ENCODE data around the gene ZSCAN5A.
A peak's percentile ranks its signal among the peaks of the same experiment; 100 is the strongest.
"Not testable (repeated sequence)": the region's sequence is repeated elsewhere in the genome, so short reads cannot be mapped to it uniquely, and the experiment has no call there.

Gene ZSCAN5A

DNA sequence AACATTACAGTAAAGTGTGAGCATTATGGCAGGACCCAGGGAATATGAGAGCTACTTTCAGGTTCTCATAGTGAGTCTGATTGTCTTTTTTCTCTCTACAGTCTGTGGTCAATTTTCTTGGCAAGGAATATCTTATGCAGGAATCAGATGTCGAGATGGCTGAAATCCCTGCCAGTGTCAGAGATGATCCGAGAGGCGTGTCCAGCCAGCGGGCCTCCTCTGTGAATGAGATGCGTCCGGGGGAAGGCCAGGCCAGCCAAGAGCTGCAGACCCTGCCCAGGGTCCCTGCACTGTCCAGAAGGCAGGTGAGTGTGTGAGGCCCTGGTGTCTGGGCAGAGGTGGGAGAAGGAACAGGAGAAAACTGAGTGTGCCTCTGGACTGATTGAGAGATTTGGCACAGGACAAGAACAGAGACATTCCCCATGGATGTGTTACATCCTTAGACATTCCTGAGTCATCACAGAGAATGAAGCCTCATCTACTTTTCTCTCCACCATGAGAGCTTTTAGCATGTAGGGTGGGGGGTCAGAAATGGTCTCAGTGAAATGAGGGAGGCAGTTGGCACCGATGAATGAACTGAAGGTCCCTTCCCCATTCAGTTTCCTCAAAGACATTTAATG lies 69.4 kb downstream of the ZSCAN5A start:
- no peak for DNase-seq (ENCODE audit: low read depth)

DNA sequence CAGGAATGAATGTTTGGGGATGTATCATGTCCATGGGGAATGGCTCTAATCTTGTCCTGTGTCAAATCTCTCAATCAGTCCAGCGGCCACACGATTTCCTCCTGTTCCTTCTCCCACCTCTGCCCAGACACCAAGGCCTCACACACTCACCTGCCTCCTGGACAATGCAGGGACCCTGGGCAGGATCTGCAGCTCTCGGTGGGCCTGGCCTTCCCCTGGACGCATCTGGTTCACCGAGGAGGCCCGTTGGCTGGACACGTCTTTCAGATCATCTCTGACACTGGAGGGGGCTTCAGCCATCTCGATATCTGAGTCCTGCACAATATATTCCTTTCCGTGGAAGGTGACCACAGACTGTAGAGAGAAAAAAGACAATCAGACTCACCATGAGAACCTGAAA lies 91.2 kb downstream of the ZSCAN5A start:
- TF ChIP-seq, protein P1, sequence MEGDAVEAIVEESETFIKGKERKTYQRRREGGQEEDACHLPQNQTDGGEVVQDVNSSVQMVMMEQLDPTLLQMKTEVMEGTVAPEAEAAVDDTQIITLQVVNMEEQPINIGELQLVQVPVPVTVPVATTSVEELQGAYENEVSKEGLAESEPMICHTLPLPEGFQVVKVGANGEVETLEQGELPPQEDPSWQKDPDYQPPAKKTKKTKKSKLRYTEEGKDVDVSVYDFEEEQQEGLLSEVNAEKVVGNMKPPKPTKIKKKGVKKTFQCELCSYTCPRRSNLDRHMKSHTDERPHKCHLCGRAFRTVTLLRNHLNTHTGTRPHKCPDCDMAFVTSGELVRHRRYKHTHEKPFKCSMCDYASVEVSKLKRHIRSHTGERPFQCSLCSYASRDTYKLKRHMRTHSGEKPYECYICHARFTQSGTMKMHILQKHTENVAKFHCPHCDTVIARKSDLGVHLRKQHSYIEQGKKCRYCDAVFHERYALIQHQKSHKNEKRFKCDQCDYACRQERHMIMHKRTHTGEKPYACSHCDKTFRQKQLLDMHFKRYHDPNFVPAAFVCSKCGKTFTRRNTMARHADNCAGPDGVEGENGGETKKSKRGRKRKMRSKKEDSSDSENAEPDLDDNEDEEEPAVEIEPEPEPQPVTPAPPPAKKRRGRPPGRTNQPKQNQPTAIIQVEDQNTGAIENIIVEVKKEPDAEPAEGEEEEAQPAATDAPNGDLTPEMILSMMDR (IDR thresholded peaks at IDR 0.05; ENCODE audit: control insufficient read depth, insufficient read depth, low read depth, low read length, missing control alignments): no peak
- DNase-seq (ENCODE audit: low read depth): no peak
- no peak overlapping the region for H3K4me3 ChIP-seq (ENCODE audit: control insufficient read depth, low read depth, low read length)

More for the DNA sequence above, 69.4 kb downstream of the ZSCAN5A start:
- TF ChIP-seq, protein P1 (IDR thresholded peaks at IDR 0.05; ENCODE audit: control insufficient read depth, insufficient read depth, low read depth, low read length, missing control alignments): no peak
- H3K4me3 ChIP-seq (ENCODE audit: control insufficient read depth, low read depth, low read length): no peak overlapping the region

DNA sequence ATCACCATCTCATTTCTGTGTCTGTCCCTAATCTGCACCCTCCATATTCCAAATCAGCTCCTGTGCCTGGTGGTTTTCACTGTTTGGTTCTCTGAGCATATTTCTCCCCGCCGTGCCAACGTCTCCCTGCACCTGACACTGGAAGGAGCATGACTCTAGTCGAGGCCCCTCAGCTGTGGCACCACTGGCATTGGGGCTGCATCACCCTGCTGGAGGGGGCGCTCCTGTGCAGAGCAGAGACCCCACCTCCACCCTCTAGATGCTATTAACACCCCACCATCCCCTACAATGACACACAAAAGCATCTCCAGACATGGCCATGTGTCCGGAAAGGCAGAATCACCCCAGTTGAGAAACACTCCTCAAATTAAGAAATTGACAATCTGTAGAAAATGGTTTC lies 91.7 kb downstream of the ZSCAN5A start:
- no peak overlapping the region for H3K4me3 ChIP-seq (ENCODE audit: control insufficient read depth, low read depth, low read length)
- no peak for DNase-seq (ENCODE audit: low read depth)
- TF ChIP-seq, protein P1 (IDR thresholded peaks at IDR 0.05; ENCODE audit: control insufficient read depth, insufficient read depth, low read depth, low read length, missing control alignments): no peak

DNA sequence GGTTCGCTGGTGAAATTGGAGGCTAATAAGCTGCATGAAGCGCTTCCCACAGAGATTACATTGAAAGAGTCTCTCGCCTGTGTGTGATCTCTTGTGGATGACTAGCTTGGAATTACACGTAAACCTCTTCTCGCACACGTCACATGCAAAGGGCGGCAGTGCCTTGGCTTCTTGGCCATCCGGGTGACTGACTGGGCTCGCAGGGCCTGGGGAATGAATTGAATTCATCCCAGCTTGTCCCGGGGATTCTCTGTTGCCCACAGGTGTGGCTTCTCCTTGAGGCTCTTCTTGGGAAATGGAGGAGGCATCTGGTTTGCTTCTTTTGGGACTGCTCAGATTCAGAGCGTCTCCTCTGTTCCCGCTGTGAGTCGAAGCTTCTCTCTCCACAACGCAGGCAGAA lies 92.8 kb downstream of the ZSCAN5A start:
- DNase-seq (ENCODE audit: low read depth): no peak
- no peak overlapping the region for H3K4me3 ChIP-seq (ENCODE audit: control insufficient read depth, low read depth, low read length)
- TF ChIP-seq, protein P1 (IDR thresholded peaks at IDR 0.05; ENCODE audit: control insufficient read depth, insufficient read depth, low read depth, low read length, missing control alignments): no peak

DNA sequence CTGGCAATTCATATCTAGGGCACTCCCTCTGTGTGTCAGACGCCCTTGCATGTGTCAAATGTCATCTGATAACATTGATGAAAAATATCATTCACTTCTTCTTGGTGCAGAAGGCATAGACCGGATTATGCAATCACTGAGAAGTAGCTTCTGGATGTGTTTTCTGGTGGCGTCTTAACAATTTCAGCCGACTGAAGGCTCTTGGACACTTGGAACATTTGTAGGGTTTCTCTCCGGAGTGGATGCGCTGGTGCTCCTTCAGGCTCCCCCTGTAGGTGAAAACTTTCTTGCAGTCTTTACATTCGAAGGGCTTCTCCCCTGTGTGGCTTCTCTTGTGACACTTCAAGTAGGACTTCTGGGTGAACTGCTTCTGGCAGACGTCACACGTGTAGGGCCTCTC lies 93.2 kb downstream of the ZSCAN5A start:
- TF ChIP-seq, protein P1 (IDR thresholded peaks at IDR 0.05; ENCODE audit: control insufficient read depth, insufficient read depth, low read depth, low read length, missing control alignments): peak; percentile 31
- not testable (repeated sequence) for DNase-seq (ENCODE audit: low read depth); H3K4me3 ChIP-seq (ENCODE audit: control insufficient read depth, low read depth, low read length)

DNA sequence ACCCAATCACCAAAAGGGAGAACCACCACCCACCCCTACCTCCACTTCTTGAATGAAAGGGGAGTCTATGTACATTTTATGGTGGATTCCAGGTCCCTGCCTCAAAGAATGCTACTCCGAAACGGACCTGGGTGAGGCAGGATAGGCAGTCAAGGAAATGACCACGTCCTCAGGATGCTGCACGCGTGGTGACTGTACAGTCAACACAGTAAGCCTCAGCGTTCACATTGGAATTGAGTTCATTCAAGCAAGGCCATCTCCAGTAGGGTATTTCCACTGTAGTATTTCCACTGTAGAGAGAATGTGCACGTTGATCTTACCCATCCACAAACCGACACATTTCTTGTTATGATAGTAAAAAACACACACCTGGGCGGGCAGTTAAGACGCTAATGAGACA lies 95.7 kb downstream of the ZSCAN5A start:
- no peak overlapping the region for H3K4me3 ChIP-seq (ENCODE audit: control insufficient read depth, low read depth, low read length)
- TF ChIP-seq, protein P1 (IDR thresholded peaks at IDR 0.05; ENCODE audit: control insufficient read depth, insufficient read depth, low read depth, low read length, missing control alignments): no peak
- no peak for DNase-seq (ENCODE audit: low read depth)
